ENCODE measurements around the gene SOCS6.

Gene SOCS6

GRCh38 chr18:70310560-70311320 is 21.9 kb downstream of the SOCS6 start:
- DNase-seq: no peak
- TF ChIP-seq CTCF (IDR thresholded peaks at IDR 0.05; ENCODE audit: low read depth, low read length): no peak
- no peaks in the 10 kb centered on the region for H3K9me3 ChIP-seq (ENCODE audit: severe bottlenecking)
- H3K27me3 ChIP-seq (ENCODE audit: insufficient read depth, low read depth, severe bottlenecking): no peaks in the 10 kb centered on the region
- no peak overlapping the region for H3K27ac ChIP-seq
- no peaks in the 10 kb centered on the region for H3K36me3 ChIP-seq
- H3K4me3 ChIP-seq (ENCODE audit: low read depth, low read length): no peak overlapping the region

GRCh38 chr18:70311726-70312125 is 22.9 kb downstream of the SOCS6 start:
- no peak for TF ChIP-seq CTCF (IDR thresholded peaks at IDR 0.05; ENCODE audit: low read depth, low read length)
- Histone ChIP-seq H3K27me3 (ENCODE audit: insufficient read depth, low read depth, severe bottlenecking) (no peaks in the 10 kb centered on the region), H3K36me3 (no peaks in the 10 kb centered on the region), H3K9me3 (ENCODE audit: severe bottlenecking) (no peaks in the 10 kb centered on the region), H3K27ac (no peak overlapping the region), H3K4me3 (ENCODE audit: low read depth, low read length) (no peak overlapping the region)
- no peak for DNase-seq

- no peaks in the 10 kb centered on the region for H3K36me3 ChIP-seq
- no peak overlapping the region for H3K27ac ChIP-seq
- H3K9me3 ChIP-seq (ENCODE audit: severe bottlenecking): no peaks in the 10 kb centered on the region
- no peak overlapping the region for H3K4me3 ChIP-seq (ENCODE audit: low read depth, low read length)
- no peak for DNase-seq
- TF ChIP-seq CTCF (IDR thresholded peaks at IDR 0.05; ENCODE audit: low read depth, low read length): no peak
- no peaks in the 10 kb centered on the region for H3K27me3 ChIP-seq (ENCODE audit: insufficient read depth, low read depth, severe bottlenecking)
These were observed 24.8 kb downstream of the SOCS6 start for GRCh38 chr18:70313640-70314039.

GRCh38 chr18:70314151-70314782 is 25.4 kb downstream of the SOCS6 start:
- no peaks in the 10 kb centered on the region for H3K27me3 ChIP-seq (ENCODE audit: insufficient read depth, low read depth, severe bottlenecking)
- no peaks in the 10 kb centered on the region for H3K9me3 ChIP-seq (ENCODE audit: severe bottlenecking)
- no peak for DNase-seq
- H3K4me3 ChIP-seq (ENCODE audit: low read depth, low read length): no peak overlapping the region
- H3K36me3 ChIP-seq: no peaks in the 10 kb centered on the region
- TF ChIP-seq CTCF (IDR thresholded peaks at IDR 0.05; ENCODE audit: low read depth, low read length): no peak
- no peak overlapping the region for H3K27ac ChIP-seq

GRCh38 chr18:70319187-70319586 is 30.3 kb downstream of the SOCS6 start:
- TF ChIP-seq CTCF (IDR thresholded peaks at IDR 0.05; ENCODE audit: low read depth, low read length): no peak
- no peak for DNase-seq
- no peak overlapping the region for H3K4me3 ChIP-seq (ENCODE audit: low read depth, low read length)
- no peak overlapping the region for H3K27ac ChIP-seq
- H3K36me3 ChIP-seq: no peaks in the 10 kb centered on the region
- H3K27me3 ChIP-seq (ENCODE audit: insufficient read depth, low read depth, severe bottlenecking): no peaks in the 10 kb centered on the region
- H3K9me3 ChIP-seq (ENCODE audit: severe bottlenecking): no peaks in the 10 kb centered on the region
